ENCODE results near the gene SCAMP3. TPM values are rescaled to one million over a fixed set of nuclear protein-coding genes. Genes with fewer than 3 reads are reported as not detected.

The SCAMP3 gene
- total and polyA plus RNA-seq, 10 of the 15 experiments (the other 5 are each of a cell fraction or from before 2014, with no cell fraction given) = 17.2 to 133 (median 87.3) TPM

DNA sequence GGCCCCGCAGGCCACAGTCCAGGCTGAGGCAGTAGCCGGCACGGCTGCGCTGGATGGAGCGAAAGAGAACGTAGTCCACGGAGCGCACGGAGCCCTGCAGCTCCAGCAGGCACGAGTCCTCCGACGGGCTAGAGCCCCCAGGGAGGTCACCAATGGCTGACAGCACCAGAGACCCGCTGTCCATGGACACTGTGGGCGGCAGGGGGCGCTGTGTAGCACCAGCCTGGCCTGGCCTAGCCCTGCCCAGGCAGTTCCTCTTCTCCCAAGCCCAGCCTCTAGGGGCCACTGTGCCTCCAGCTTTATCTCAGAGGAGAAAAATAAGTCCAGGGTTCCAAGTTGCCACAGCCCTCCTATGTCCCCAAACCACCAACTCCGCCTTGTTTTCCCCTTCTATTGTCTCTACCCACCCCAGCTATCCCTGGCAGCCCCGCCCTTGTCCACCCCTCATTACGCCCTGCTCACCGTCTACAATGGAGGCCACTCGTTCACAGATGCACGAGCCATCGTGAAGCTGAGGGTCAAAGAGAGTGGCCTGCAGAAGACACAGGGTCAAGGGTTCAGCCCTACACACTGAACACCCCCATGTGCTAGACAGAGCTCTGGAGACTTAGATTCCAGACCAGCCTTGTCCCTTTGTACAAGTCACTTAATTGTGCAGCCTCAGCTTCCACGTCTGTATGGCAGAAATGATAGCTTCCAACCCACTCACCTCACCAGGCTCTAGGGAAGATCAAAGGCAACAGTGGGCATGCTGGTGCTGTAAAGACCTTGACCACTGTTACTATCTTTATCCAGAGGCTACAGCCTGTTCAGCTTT, 11.3 kb downstream of the SCAMP3 start (continued):
- peak; percentile 68 to 79; a peak in 3 of 4 replicates for TF ChIP-seq BHLHE40 (IDR thresholded peaks at IDR 0.05; ENCODE audit: borderline replicate concordance in 1 of 2, low read depth in 2 of 2, low read length in 1 of 2)
- no peak for TF ChIP-seq TCF7 (IDR thresholded peaks at IDR 0.05; ENCODE audit: borderline replicate concordance)
- TF ChIP-seq RAD21 (IDR thresholded peaks at IDR 0.05; ENCODE audit: insufficient read depth, low read depth, low read length) = peak; percentile 89
- no peak for TF ChIP-seq ZNF622 (IDR thresholded peaks at IDR 0.05)
- 0 out of 2 replicates have a peak, but pooled peaks have one; percentile 39 for TF ChIP-seq STAT1 (conservative IDR thresholded peaks at IDR 0.05)
- 0 out of 2 replicates have a peak, but pooled peaks have one; percentile 36 for TF ChIP-seq RFX5 (IDR thresholded peaks at IDR 0.05; ENCODE audit: low read depth, low read length)
- TF ChIP-seq SPI1 (IDR thresholded peaks at IDR 0.05; ENCODE audit: borderline replicate concordance, insufficient read depth, low read depth, low read length) = peak; percentile 95
- no peak for TF ChIP-seq ASH2L (IDR thresholded peaks at IDR 0.05; ENCODE audit: borderline replicate concordance, low read depth)
- no peak for TF ChIP-seq CHD1 (IDR thresholded peaks at IDR 0.05; ENCODE audit: low read depth, low read length)
- peak; percentile 56; the same call in 1 of the 2 replicates for TF ChIP-seq CBFB (IDR thresholded peaks at IDR 0.05; ENCODE audit: low read depth)
- TF ChIP-seq HDAC2 (IDR thresholded peaks at IDR 0.05) = no peak
- TF ChIP-seq BACH1 (IDR thresholded peaks at IDR 0.05; ENCODE audit: borderline replicate concordance) = peak; percentile 80
- TF ChIP-seq SMARCA5 (IDR thresholded peaks at IDR 0.05) = peak; percentile 99
- peak; percentile 60 for TF ChIP-seq RELA (IDR thresholded peaks at IDR 0.05; ENCODE audit: borderline replicate concordance, partially characterized antibody)
- TF ChIP-seq, protein P1, sequence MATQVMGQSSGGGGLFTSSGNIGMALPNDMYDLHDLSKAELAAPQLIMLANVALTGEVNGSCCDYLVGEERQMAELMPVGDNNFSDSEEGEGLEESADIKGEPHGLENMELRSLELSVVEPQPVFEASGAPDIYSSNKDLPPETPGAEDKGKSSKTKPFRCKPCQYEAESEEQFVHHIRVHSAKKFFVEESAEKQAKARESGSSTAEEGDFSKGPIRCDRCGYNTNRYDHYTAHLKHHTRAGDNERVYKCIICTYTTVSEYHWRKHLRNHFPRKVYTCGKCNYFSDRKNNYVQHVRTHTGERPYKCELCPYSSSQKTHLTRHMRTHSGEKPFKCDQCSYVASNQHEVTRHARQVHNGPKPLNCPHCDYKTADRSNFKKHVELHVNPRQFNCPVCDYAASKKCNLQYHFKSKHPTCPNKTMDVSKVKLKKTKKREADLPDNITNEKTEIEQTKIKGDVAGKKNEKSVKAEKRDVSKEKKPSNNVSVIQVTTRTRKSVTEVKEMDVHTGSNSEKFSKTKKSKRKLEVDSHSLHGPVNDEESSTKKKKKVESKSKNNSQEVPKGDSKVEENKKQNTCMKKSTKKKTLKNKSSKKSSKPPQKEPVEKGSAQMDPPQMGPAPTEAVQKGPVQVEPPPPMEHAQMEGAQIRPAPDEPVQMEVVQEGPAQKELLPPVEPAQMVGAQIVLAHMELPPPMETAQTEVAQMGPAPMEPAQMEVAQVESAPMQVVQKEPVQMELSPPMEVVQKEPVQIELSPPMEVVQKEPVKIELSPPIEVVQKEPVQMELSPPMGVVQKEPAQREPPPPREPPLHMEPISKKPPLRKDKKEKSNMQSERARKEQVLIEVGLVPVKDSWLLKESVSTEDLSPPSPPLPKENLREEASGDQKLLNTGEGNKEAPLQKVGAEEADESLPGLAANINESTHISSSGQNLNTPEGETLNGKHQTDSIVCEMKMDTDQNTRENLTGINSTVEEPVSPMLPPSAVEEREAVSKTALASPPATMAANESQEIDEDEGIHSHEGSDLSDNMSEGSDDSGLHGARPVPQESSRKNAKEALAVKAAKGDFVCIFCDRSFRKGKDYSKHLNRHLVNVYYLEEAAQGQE (IDR thresholded peaks at IDR 0.05; ENCODE audit: low read depth, low read length) = no peak
- 0 out of 2 replicates have a peak, but pooled peaks have one; percentile 20 for TF ChIP-seq CREM (IDR thresholded peaks at IDR 0.05; ENCODE audit: low read depth)
- TF ChIP-seq NFYB (IDR thresholded peaks at IDR 0.05; ENCODE audit: insufficient read depth, low read depth, low read length) = no peak
- no peak for TF ChIP-seq PAX8 (IDR thresholded peaks at IDR 0.05)
- no peak for TF ChIP-seq TAF1 (IDR thresholded peaks at IDR 0.05; ENCODE audit: borderline replicate concordance, low read depth, low read length)
- TF ChIP-seq CBX5 (IDR thresholded peaks at IDR 0.05; ENCODE audit: low read depth) = no peak
- TF ChIP-seq NR2F1 (conservative IDR thresholded peaks at IDR 0.05) = peak; percentile 73
- no peak for TF ChIP-seq SIN3A (IDR thresholded peaks at IDR 0.05; ENCODE audit: low read depth, low read length)
- peak; percentile 85; the same call in 1 of the 2 replicates for TF ChIP-seq RB1 (IDR thresholded peaks at IDR 0.05; ENCODE audit: borderline replicate concordance)
- no peak for TF ChIP-seq CREB1 (IDR thresholded peaks at IDR 0.05; ENCODE audit: low read depth)
- no peak for TF ChIP-seq POLR2AphosphoS5 (IDR thresholded peaks at IDR 0.05; ENCODE audit: low read length)
- TF ChIP-seq ESRRA (IDR thresholded peaks at IDR 0.05; ENCODE audit: low read length) = 0 out of 2 replicates have a peak, but pooled peaks have one; percentile 45

Measured in GM12878 (cell line).